Esophagus squamous epithelium (tissue), 5 donors: ENCODE results near the gene ATP2A3. TPM values are rescaled to one million over a fixed set of nuclear protein-coding genes. Genes with fewer than 3 reads are reported as not detected.

ENCODE experiments used
- DNase-seq: peaks from one replicate; lab custom pipeline; 2025; lab: John Stamatoyannopoulos, UW
- H3K27ac ChIP-seq, 4 donors: fragments of 200-600 bp; sonication (generic); one replicate each; pipeline ENCODE4 v1.5.1; 2016 to 2019; ENCODE audit warnings: mild to moderate bottlenecking in 1 of 4
- H3K27me3 ChIP-seq, 4 donors: fragments of 200-600 bp; sonication (generic); 1 replicate in 3 of 4; 2 replicates in 1 of 4; pipeline versions ENCODE4 v1.5.1 to v1.6.0; 2017 to 2021; ENCODE audit warnings: antibody characterized with exemption in 1 of 4
- H3K36me3 ChIP-seq, 3 donors: fragments of 200-600 bp; sonication (generic); one replicate each; pipeline ENCODE4 v1.5.1; 2016 to 2019
- H3K4me1 ChIP-seq, 3 donors: fragments of 200-600 bp; sonication (generic); one replicate each; pipeline ENCODE4 v1.5.1; 2017 to 2019
- H3K4me3 ChIP-seq, 4 donors: fragments of 200-600 bp; sonication (generic); 1 replicate in 3 of 4; 2 replicates in 1 of 4; pipeline ENCODE4 v1.5.1; 2016 to 2019; ENCODE audit warnings: mild to moderate bottlenecking in 2 of 4, moderate library complexity in 1 of 4
- H3K9me3 ChIP-seq, 3 donors: fragments of 200-600 bp; sonication (generic); one replicate each; pipeline ENCODE4 v1.5.1; 2016 to 2019
- POLR2A ChIP-seq, 4 donors: fragments of 450-650 bp; IDR thresholded peaks; one replicate each; pipeline ENCODE4 v1.6.1; 2017; ENCODE audit warnings: antibody characterized with exemption in 4 of 4, mild to moderate bottlenecking in 4 of 4, moderate library complexity in 3 of 4
- WGBS, 2 donors: methylation state at CpG; one replicate each; pipeline ENCODE4 v1.1.5; 2018; 5-methylcytosine and 5-hydroxymethylcytosine counted together
- intact Hi-C: fragments of 100-400 bp; cut with DNase I; formaldehyde crosslinking; loops from one replicate; pipeline ENCODE4 v1.15.0; 2022
- total RNA-seq, 4 donors: library from RNA; depleted of rRNA; stranded (reverse); fragments of >200 nt; gene quantifications; one replicate each; pipeline ENCODE4 v1.1.0, GENCODE V29; 2016
- TF ChIP-seq, protein P1 (sequence below), 6 experiments: fragments of 450-650 bp in 4 of 6; fragments of 200-600 bp in 2 of 6; sonication (generic) in 2 of 6; IDR thresholded peaks; one replicate each; pipeline ENCODE4 v1.5.1; 2016 to 2019; ENCODE audit warnings: antibody characterized with exemption in 6 of 6, mild to moderate bottlenecking in 4 of 6, moderate library complexity in 4 of 6
- donor health status: DM: yes; HTN: yes; CAD: no.

Gene ATP2A3
- total RNA-seq, 4 donors from 2014 or later, result 2.7 to 9.9 (median 5.3) TPM

DNA sequence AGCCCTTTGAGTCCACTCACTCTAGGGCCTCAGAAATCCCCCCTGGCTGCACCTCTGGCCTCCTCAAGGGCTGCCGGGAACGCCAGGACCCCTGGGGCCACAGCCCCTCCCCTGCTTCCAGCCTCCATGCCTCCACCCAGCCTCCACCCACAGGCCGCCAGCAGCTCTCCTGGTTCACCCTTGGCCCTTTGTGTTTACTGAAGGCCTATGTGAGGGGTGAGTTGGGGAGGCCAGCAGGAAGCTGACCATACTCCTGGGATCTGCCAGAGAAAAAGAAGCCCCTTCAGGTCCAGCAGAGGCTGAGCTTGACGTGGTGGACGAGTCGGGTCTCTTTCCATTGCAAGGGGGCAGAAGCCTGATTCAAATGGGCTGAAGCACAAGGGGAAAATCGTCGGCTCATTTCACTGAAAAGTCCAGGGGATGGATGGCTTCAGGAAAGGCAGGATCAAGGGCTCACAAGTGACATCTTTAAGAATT lies 18.3 kb upstream of the ATP2A3 start:
- WGBS, 2 donors, result 79 to 94% methylated on average over 5 of the region's 8 CpGs
- Histone ChIP-seq H3K4me1 (peaks cover 4 to 39% (median 6%) of the 10 kb centered on the region in 3 donors), H3K4me3 (no peak overlapping the region), H3K27ac (no peak overlapping the region), H3K9me3 (peaks cover 0 to 8% (median 0%) of the 10 kb centered on the region in 3 donors), H3K36me3 (no peaks in the 10 kb centered on the region), H3K27me3 (peaks cover 0 to 34% (median 0%) of the 10 kb centered on the region in 4 donors)
- DNase-seq, result no peak
- intact Hi-C loops, result no loop called here
- TF ChIP-seq, protein P1, sequence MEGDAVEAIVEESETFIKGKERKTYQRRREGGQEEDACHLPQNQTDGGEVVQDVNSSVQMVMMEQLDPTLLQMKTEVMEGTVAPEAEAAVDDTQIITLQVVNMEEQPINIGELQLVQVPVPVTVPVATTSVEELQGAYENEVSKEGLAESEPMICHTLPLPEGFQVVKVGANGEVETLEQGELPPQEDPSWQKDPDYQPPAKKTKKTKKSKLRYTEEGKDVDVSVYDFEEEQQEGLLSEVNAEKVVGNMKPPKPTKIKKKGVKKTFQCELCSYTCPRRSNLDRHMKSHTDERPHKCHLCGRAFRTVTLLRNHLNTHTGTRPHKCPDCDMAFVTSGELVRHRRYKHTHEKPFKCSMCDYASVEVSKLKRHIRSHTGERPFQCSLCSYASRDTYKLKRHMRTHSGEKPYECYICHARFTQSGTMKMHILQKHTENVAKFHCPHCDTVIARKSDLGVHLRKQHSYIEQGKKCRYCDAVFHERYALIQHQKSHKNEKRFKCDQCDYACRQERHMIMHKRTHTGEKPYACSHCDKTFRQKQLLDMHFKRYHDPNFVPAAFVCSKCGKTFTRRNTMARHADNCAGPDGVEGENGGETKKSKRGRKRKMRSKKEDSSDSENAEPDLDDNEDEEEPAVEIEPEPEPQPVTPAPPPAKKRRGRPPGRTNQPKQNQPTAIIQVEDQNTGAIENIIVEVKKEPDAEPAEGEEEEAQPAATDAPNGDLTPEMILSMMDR (IDR thresholded peaks at IDR 0.05), result no peak
- TF ChIP-seq POLR2A (IDR thresholded peaks at IDR 0.05), result no peak

- intact Hi-C loops, result no loop called here
- Histone ChIP-seq H3K27ac (no peak overlapping the region), H3K27me3 (peaks cover 0 to 31% (median 0%) of the 10 kb centered on the region in 4 donors), H3K36me3 (no peaks in the 10 kb centered on the region), H3K4me3 (no peak overlapping the region), H3K9me3 (peaks cover 0 to 8% (median 0%) of the 10 kb centered on the region in 3 donors), H3K4me1 (peaks cover 7 to 41% (median 10%) of the 10 kb centered on the region in 3 donors)
- DNase-seq, result no peak
- 87 to 91% methylated on average over 8 to 14 of the region's 21 CpGs for WGBS, 2 donors
- TF ChIP-seq, protein P1 (IDR thresholded peaks at IDR 0.05), result no peak
- no peak for TF ChIP-seq POLR2A (IDR thresholded peaks at IDR 0.05)
Measured at GRCh38 chr17:3982113-3982512, 17.9 kb upstream of the ATP2A3 start.

DNA sequence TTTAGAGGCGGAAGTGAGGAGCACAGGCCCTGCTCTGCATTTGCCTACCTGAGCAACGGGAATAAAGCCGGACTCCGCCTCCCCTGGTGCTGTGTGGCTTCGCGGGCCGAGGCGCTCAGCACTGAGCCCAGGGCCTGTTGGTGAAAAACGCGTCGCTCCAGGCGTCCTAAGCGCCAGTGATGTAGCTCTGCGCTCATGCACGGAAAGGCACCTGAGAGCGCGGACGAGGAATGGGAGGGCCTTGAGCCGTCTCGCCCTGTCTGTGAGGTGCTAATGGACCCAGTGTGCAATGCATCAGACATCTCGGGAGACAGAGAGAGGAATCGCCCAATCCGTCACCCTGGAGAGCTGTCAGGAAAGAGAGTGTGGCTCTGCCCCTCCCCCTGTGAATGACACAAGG lies 17.2 kb upstream of the ATP2A3 start:
- peaks cover 13 to 41% (median 14%) of the 10 kb centered on the region in 3 donors for H3K4me1 ChIP-seq
- 77 to 89% methylated on average over 1 to 5 of the region's 23 CpGs for WGBS, 2 donors
- H3K36me3 ChIP-seq, result no peaks in the 10 kb centered on the region
- no peak for TF ChIP-seq POLR2A (IDR thresholded peaks at IDR 0.05)
- TF ChIP-seq, protein P1 (IDR thresholded peaks at IDR 0.05), result no peak
- H3K27ac ChIP-seq, result no peak overlapping the region
- intact Hi-C loops, result no loop called here
- peaks cover 0 to 8% (median 0%) of the 10 kb centered on the region in 3 donors for H3K9me3 ChIP-seq
- H3K4me3 ChIP-seq, result no peak overlapping the region
- no peak for DNase-seq
- peaks cover 0 to 25% (median 0%) of the 10 kb centered on the region in 4 donors for H3K27me3 ChIP-seq

GRCh38 chr17:3980381-3981014 lies 16.3 kb upstream of the ATP2A3 start:
- Histone ChIP-seq H3K27ac (no peak overlapping the region), H3K9me3 (peaks cover 0 to 8% (median 0%) of the 10 kb centered on the region in 3 donors), H3K36me3 (no peaks in the 10 kb centered on the region), H3K27me3 (peaks cover 0 to 15% (median 0%) of the 10 kb centered on the region in 4 donors), H3K4me1 (peaks cover 18 to 37% (median 19%) of the 10 kb centered on the region in 3 donors), H3K4me3 (no peak overlapping the region)
- WGBS, 2 donors, result 68 to 69% methylated on average over 5 to 6 of the region's 19 CpGs
- intact Hi-C loops, result no loop called here
- DNase-seq, result no peak
- TF ChIP-seq POLR2A (IDR thresholded peaks at IDR 0.05), result no peak
- TF ChIP-seq, protein P1 (IDR thresholded peaks at IDR 0.05), result no peak

DNA sequence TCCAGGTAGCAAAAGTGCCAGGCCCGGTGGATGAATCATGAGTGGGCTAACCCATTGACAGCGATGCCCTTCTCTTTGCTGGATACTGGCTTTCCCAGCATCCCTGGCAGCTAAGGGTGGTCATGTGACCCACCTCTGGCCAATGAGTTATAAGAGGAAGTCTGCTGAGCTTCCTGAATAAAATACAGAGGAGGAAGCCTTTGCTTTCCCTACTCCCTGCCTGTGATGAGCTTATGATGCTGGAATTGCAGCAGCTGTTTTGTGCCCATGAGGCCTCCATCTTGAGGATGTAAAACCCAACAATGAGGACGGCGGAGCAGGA lies 15.0 kb upstream of the ATP2A3 start:
- H3K4me1 ChIP-seq, result peaks cover 18 to 35% (median 19%) of the 10 kb centered on the region in 3 donors
- no peak overlapping the region for H3K27ac ChIP-seq
- 74 to 100% methylated on average over 3 to 4 of the region's 4 CpGs for WGBS, 2 donors
- peaks cover 0 to 7% (median 0%) of the 10 kb centered on the region in 4 donors for H3K27me3 ChIP-seq
- TF ChIP-seq POLR2A (IDR thresholded peaks at IDR 0.05), result no peak
- TF ChIP-seq, protein P1 (IDR thresholded peaks at IDR 0.05), result no peak
- H3K36me3 ChIP-seq, result no peaks in the 10 kb centered on the region
- no peak overlapping the region for H3K4me3 ChIP-seq
- intact Hi-C loops, result no loop called here
- DNase-seq, result no peak
- peaks cover 0 to 11% (median 8%) of the 10 kb centered on the region in 3 donors for H3K9me3 ChIP-seq
